ENCODE results near the gene NEDD1.

The NEDD1 gene

DNA sequence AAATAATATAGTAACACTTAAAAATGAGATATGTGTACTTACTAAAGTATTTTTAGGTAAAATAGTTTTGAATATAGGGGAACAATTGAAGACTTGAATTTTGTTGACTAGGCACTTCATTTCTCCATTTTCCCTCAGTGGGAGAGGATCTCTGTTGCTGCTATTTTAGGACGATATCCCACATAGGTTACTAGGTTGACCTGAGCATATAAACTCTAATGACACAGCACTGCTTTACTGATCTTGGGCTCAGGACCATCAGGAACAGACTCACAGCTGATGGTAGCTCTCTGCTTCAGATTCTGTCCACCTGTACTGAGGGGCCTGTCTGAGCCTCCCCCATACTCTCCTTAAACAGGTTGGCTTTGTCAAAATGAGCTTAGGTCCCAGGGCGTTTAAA lies 5.9 kb downstream of the NEDD1 start:
- Mint-ChIP-seq H3K27me3 (no peaks in the 10 kb centered on the region), H3K4me1 (peaks cover 21 to 36% of the 10 kb centered on the region in 2 donors), H3K27ac (no peak overlapping the region), H3K36me3 (peaks cover 15 to 29% of the 10 kb centered on the region in 2 donors), H3K4me3 (no peak overlapping the region), H3K9me3 (peaks cover 0 to 2% of the 10 kb centered on the region in 2 donors)
- no peak for DNase-seq
- ATAC-seq (replicated peaks) = no peak

GRCh38 chr12:96919510-96920210 lies 12.6 kb downstream of the NEDD1 start:
- ATAC-seq (replicated peaks) (no peak), DNase-seq (no peak)
- no peak overlapping the region for H3K4me3 Mint-ChIP-seq
- peaks cover 23 to 36% of the 10 kb centered on the region in 2 donors for H3K36me3 Mint-ChIP-seq
- peaks cover 9 to 12% of the 10 kb centered on the region in 2 donors for H3K4me1 Mint-ChIP-seq
- peaks cover 2 to 5% of the 10 kb centered on the region in 2 donors for H3K9me3 Mint-ChIP-seq
- H3K27me3 Mint-ChIP-seq = no peaks in the 10 kb centered on the region
- H3K27ac Mint-ChIP-seq = no peak overlapping the region

DNA sequence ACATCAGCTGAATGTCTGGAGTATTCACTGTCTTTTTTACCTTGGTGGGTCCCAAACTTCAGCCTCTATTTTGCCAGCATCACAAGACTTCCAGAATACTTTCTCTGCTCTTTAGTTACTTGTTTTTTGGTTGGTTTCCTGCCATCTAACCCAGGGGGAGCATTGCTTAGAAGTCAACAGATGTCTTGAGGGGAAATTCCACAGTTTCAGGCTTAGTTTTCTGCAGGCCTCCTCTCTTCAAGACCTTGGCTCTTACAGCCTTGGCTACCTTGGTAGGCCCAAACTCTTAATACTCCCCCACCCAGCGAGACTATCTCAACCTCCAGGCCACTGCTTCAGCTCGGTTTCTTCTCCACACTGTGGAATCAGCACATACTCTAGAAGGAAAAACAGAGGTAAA lies 41.7 kb downstream of the NEDD1 start:
- Mint-ChIP-seq H3K9me3 (no peaks in the 10 kb centered on the region), H3K4me1 (peaks cover 0 to 3% of the 10 kb centered on the region in 2 donors), H3K27me3 (no peaks in the 10 kb centered on the region), H3K36me3 (peaks cover 21 to 31% of the 10 kb centered on the region in 2 donors), H3K27ac (no peak overlapping the region), H3K4me3 (no peak overlapping the region)
- DNase-seq = no peak
- peak in 1 of 2 donors; percentile 53 for ATAC-seq (replicated peaks)

- no peak for ATAC-seq (replicated peaks)
- H3K27me3 Mint-ChIP-seq = peaks cover 4 to 7% of the 10 kb centered on the region in 2 donors
- DNase-seq = no peak
- H3K4me1 Mint-ChIP-seq = no peaks in the 10 kb centered on the region
- no peaks in the 10 kb centered on the region for H3K36me3 Mint-ChIP-seq
- H3K4me3 Mint-ChIP-seq = no peak overlapping the region
- H3K27ac Mint-ChIP-seq = no peak overlapping the region
- H3K9me3 Mint-ChIP-seq = no peaks in the 10 kb centered on the region
Measured at GRCh38 chr12:96979532-96979931, 72.5 kb downstream of the NEDD1 start.

GRCh38 chr12:96980991-96981414 lies 73.9 kb downstream of the NEDD1 start:
- DNase-seq (no peak), ATAC-seq (replicated peaks) (no peak)
- Mint-ChIP-seq H3K36me3 (peaks cover 0 to 1% of the 10 kb centered on the region in 2 donors), H3K9me3 (no peaks in the 10 kb centered on the region), H3K27ac (no peak overlapping the region), H3K27me3 (peaks cover 18 to 22% of the 10 kb centered on the region in 2 donors), H3K4me3 (no peak overlapping the region), H3K4me1 (peaks cover 2 to 9% of the 10 kb centered on the region in 2 donors)

GRCh38 chr12:96981911-96982310 lies 74.9 kb downstream of the NEDD1 start:
- Mint-ChIP-seq H3K27me3 (peaks cover 21 to 27% of the 10 kb centered on the region in 2 donors), H3K36me3 (peaks cover 0 to 1% of the 10 kb centered on the region in 2 donors), H3K9me3 (no peaks in the 10 kb centered on the region), H3K4me3 (no peak overlapping the region), H3K27ac (no peak overlapping the region), H3K4me1 (peaks cover 2 to 11% of the 10 kb centered on the region in 2 donors)
- no peak for ATAC-seq (replicated peaks)
- no peak for DNase-seq

DNA sequence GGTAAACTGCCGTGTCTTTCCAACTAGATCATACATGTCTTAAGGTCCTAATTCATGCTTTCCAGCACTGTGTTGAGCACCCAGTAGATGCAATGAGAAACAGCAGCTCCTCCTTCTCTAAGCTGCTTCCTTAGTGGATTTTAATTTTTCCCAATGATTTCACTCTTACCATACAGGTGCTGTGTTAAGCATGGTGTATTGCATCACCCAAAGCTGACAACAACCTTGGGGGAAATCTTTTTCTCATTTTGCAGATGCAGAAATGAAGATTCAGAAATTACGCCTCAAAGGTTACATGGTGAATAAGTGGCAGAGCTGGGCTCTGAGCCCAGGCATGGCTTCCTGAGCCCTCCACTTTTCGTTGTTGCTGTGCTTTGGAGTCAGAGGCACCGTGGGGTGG lies 75.6 kb downstream of the NEDD1 start:
- no peak for DNase-seq
- H3K27ac Mint-ChIP-seq = no peak overlapping the region
- H3K4me1 Mint-ChIP-seq = peaks cover 2 to 11% of the 10 kb centered on the region in 2 donors
- H3K27me3 Mint-ChIP-seq = peaks cover 21 to 27% of the 10 kb centered on the region in 2 donors
- H3K36me3 Mint-ChIP-seq = peaks cover 0 to 1% of the 10 kb centered on the region in 2 donors
- H3K9me3 Mint-ChIP-seq = no peaks in the 10 kb centered on the region
- H3K4me3 Mint-ChIP-seq = no peak overlapping the region
- no peak for ATAC-seq (replicated peaks)

- no peaks in the 10 kb centered on the region for H3K9me3 Mint-ChIP-seq
- peaks cover 21 to 43% of the 10 kb centered on the region in 2 donors for H3K27me3 Mint-ChIP-seq
- H3K36me3 Mint-ChIP-seq = peaks cover 0 to 1% of the 10 kb centered on the region in 2 donors
- H3K4me1 Mint-ChIP-seq = peaks cover 2 to 11% of the 10 kb centered on the region in 2 donors
- DNase-seq (peak; percentile 19), ATAC-seq (replicated peaks) (peak; percentile 84 to 89)
- no peak overlapping the region for H3K27ac Mint-ChIP-seq
- peak overlapping the region; percentile 62 to 70 for H3K4me3 Mint-ChIP-seq
Measured at GRCh38 chr12:96985515-96986362, 78.7 kb downstream of the NEDD1 start.

- Mint-ChIP-seq H3K4me3 (no peak overlapping the region), H3K27me3 (peaks cover 21 to 45% of the 10 kb centered on the region in 2 donors), H3K4me1 (peaks cover 2 to 11% of the 10 kb centered on the region in 2 donors), H3K9me3 (no peaks in the 10 kb centered on the region), H3K27ac (no peak overlapping the region), H3K36me3 (peaks cover 0 to 1% of the 10 kb centered on the region in 2 donors)
- ATAC-seq (replicated peaks) (no peak), DNase-seq (no peak)
Measured at GRCh38 chr12:96986883-96987523, 79.9 kb downstream of the NEDD1 start.

DNA sequence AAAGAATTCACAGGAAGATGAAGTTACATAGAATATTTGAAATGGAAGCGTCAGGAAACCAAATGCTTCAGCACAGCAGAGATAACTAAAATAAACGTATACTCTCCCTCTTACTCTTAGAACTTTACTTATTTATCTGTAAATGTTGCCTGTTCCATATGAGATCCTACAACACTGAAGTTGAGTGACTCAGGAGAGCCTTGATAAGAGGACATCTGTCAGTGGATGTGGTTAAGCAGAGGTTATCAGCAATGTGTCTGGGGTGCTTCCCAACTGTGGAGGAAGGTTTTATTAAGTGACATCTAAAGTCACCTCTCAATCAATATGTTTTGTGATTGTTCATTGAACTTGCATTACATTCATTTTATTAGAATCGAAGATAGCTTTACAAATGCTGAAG lies 81.9 kb downstream of the NEDD1 start:
- Mint-ChIP-seq H3K4me3 (no peak overlapping the region), H3K4me1 (peaks cover 2 to 11% of the 10 kb centered on the region in 2 donors), H3K9me3 (no peaks in the 10 kb centered on the region), H3K27me3 (peaks cover 17 to 39% of the 10 kb centered on the region in 2 donors), H3K36me3 (peaks cover 0 to 1% of the 10 kb centered on the region in 2 donors), H3K27ac (no peak overlapping the region)
- DNase-seq (no peak), ATAC-seq (replicated peaks) (no peak)

DNA sequence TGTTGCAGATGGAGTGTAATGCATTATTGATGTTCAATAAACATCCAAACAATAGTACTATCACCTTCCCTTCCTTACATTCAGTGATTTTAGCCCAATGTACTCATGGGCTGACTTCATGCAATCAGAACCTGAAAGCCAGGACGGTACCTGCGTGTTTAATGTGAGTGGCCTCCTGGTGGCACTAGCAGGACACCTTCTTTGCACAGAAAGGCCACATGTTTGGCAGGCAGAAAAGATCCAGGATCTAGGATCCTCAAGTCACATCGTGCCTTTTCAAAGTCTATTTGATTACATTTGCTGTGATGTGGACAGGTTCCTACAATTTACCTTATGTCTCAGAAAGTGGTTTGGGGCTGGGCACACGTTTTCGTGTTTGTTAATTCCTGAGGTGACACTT lies 82.9 kb downstream of the NEDD1 start:
- Mint-ChIP-seq H3K36me3 (peaks cover 0 to 1% of the 10 kb centered on the region in 2 donors), H3K4me1 (peaks cover 2 to 14% of the 10 kb centered on the region in 2 donors), H3K4me3 (no peak overlapping the region), H3K9me3 (no peaks in the 10 kb centered on the region), H3K27me3 (peaks cover 14 to 34% of the 10 kb centered on the region in 2 donors), H3K27ac (no peak overlapping the region)
- no peak for DNase-seq
- no peak for ATAC-seq (replicated peaks)

- no peaks in the 10 kb centered on the region for H3K9me3 Mint-ChIP-seq
- DNase-seq (no peak), ATAC-seq (replicated peaks) (peak in 1 of 2 donors; percentile 36)
- peak overlapping the region; percentile 12 to 53 for H3K4me3 Mint-ChIP-seq
- no peak overlapping the region for H3K27ac Mint-ChIP-seq
- H3K36me3 Mint-ChIP-seq = no peaks in the 10 kb centered on the region
- H3K4me1 Mint-ChIP-seq = peaks cover 5 to 14% of the 10 kb centered on the region in 2 donors
- H3K27me3 Mint-ChIP-seq = peaks cover 0 to 5% of the 10 kb centered on the region in 2 donors
Measured at GRCh38 chr12:96994900-96995299, 87.8 kb downstream of the NEDD1 start.

DNA sequence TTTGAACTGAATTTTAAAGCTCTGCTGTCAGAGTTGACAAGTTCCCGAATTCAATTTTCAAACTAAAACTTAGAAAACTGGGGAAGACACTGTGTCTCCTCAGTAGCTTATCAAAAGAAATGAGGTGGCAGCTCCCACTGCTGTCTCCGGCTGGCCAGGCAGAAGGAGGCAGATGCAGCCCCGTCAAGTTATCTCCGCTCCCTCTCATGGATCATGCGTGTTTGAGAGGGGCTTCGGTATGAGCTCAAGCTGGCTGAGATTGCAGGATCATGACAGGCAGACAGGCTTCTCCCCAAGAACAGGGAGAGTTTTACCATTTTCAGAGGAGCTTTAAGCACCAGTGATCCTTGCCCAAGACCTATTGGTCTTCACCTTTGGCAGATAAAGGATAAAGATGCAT lies 88.8 kb downstream of the NEDD1 start:
- Mint-ChIP-seq H3K4me3 (no peak overlapping the region), H3K36me3 (no peaks in the 10 kb centered on the region), H3K27me3 (no peaks in the 10 kb centered on the region), H3K27ac (no peak overlapping the region), H3K9me3 (no peaks in the 10 kb centered on the region), H3K4me1 (peaks cover 5 to 14% of the 10 kb centered on the region in 2 donors)
- ATAC-seq (replicated peaks) (no peak), DNase-seq (no peak)

DNA sequence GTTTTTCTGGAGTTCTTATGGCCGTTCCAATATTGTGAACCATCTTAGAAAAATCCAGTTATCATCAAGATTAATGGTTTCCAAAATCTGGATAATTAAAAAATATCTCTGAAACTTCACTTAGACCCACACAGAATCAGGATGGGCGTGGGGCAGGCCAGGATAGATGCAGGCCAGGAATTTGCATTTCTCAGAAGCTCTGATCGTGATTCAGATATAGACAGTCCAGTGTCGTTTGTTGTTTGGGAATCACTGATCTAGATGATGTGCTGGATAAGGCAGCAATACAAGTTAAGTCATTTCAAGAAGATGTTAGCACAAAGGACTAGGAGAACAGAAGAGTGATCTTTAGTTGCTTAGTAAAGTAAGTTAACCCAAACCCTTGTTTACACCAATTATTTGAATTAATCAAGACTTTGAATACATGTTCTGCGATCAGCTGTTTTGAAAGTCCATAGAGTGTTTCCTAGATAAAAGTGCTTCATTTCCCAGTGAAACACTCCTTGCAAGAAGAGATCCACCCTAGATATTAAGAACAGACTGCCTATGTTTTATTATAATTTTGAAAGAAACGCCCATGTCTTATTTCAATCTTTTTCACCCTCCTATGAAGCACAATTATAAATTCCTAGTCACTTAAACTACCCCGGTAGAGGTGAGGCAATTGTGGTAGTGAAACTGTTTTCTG lies 90.9 kb downstream of the NEDD1 start:
- Mint-ChIP-seq H3K27me3 (peaks cover 0 to 4% of the 10 kb centered on the region in 2 donors), H3K27ac (no peak overlapping the region), H3K36me3 (no peaks in the 10 kb centered on the region)

More for the DNA sequence above, 90.9 kb downstream of the NEDD1 start:
- Mint-ChIP-seq H3K9me3 (no peaks in the 10 kb centered on the region), H3K4me3 (no peak overlapping the region), H3K4me1 (peaks cover 5 to 14% of the 10 kb centered on the region in 2 donors)
- no peak for ATAC-seq (replicated peaks)
- no peak for DNase-seq
